H9 (cell line): ENCODE results near the gene VEGFC. TPM values are rescaled to one million over a fixed set of nuclear protein-coding genes. Genes with fewer than 3 reads are reported as not detected.

Experiments used
- DNase-seq: peaks from one replicate; pipeline ENCODE4 v3.0.0-alpha.2; 2017
- H2AFZ ChIP-seq: one replicate; pipeline ENCODE4 v1.6.1; 2013; ENCODE audit warnings: mild to moderate bottlenecking, low read length, control low read depth, moderate library complexity
- H2AK5ac ChIP-seq: 2 replicates; pipeline ENCODE4 v1.6.1; 2013; ENCODE audit warnings: low read length, control low read depth, mixed read lengths; ENCODE audit not compliant: insufficient read length
- H2BK120ac ChIP-seq: one replicate; pipeline ENCODE4 v1.6.1; 2013; ENCODE audit warnings: low read depth, mild to moderate bottlenecking, low read length, control low read depth, inconsistent platforms; ENCODE audit not compliant: poor library complexity, severe bottlenecking
- H2BK12ac ChIP-seq: 2 replicates; pipeline ENCODE4 v1.6.1; 2013; ENCODE audit warnings: low read length, control low read depth, mixed read lengths, low read depth; ENCODE audit not compliant: insufficient read length
- H2BK15ac ChIP-seq: 2 replicates; pipeline ENCODE4 v1.6.1; 2013; ENCODE audit warnings: low read depth, low read length, control low read depth
- H2BK20ac ChIP-seq: one replicate; pipeline ENCODE4 v1.6.1; 2013; ENCODE audit warnings: low read depth, mild to moderate bottlenecking, low read length, control low read depth, inconsistent platforms; ENCODE audit not compliant: poor library complexity, severe bottlenecking
- H2BK5ac ChIP-seq: 2 replicates; pipeline ENCODE4 v1.6.1; 2013; ENCODE audit warnings: low read length, control low read depth, mixed read lengths; ENCODE audit not compliant: insufficient read length
- H3K14ac ChIP-seq: 2 replicates; pipeline ENCODE4 v1.6.1; 2013; ENCODE audit warnings: low read length, control low read depth; ENCODE audit not compliant: insufficient read depth
- H3K18ac ChIP-seq: 2 replicates; pipeline ENCODE4 v1.6.1; 2013; ENCODE audit warnings: low read depth, mild to moderate bottlenecking, mixed read lengths, low read length, control low read depth; ENCODE audit not compliant: insufficient read length
- H3K23ac ChIP-seq: 2 replicates; pipeline ENCODE4 v1.6.1; 2013; ENCODE audit warnings: low read length, control low read depth, mixed read lengths, low read depth; ENCODE audit not compliant: insufficient read length
- H3K23me2 ChIP-seq: 2 replicates; pipeline ENCODE4 v1.6.1; 2013; ENCODE audit warnings: low read depth, mild to moderate bottlenecking, mixed read lengths, low read length, control low read depth; ENCODE audit not compliant: insufficient read length, poor library complexity, severe bottlenecking
- H3K27ac ChIP-seq: 2 replicates; pipeline ENCODE4 v1.5.1; 2013; ENCODE audit warnings: low read length, control low read depth, mixed read lengths, low read depth; ENCODE audit not compliant: insufficient read length
- H3K27me3 ChIP-seq: 2 replicates; pipeline ENCODE4 v1.6.1; 2013; ENCODE audit warnings: low read length, control low read depth, inconsistent platforms; ENCODE audit not compliant: insufficient read depth
- H3K4ac ChIP-seq: 2 replicates; pipeline ENCODE4 v1.6.1; 2013; ENCODE audit warnings: low read depth, mild to moderate bottlenecking, control low read depth, inconsistent platforms, low read length, moderate library complexity
- H3K4me1 ChIP-seq: 2 replicates; pipeline ENCODE4 v1.6.1; 2013; ENCODE audit warnings: low read length, control low read depth, inconsistent platforms; ENCODE audit not compliant: insufficient read depth
- H3K4me2 ChIP-seq: 2 replicates; pipeline ENCODE4 v1.6.1; 2013; ENCODE audit warnings: low read length, control low read depth, mixed read lengths; ENCODE audit not compliant: insufficient read length, insufficient read depth
- H3K56ac ChIP-seq: 2 replicates; pipeline ENCODE4 v1.6.1; 2013; ENCODE audit warnings: low read depth, mild to moderate bottlenecking, mixed read lengths, low read length, control low read depth; ENCODE audit not compliant: insufficient read length
- H3K79me1 ChIP-seq: 2 replicates; pipeline ENCODE4 v1.6.1; 2013; ENCODE audit warnings: low read depth, mild to moderate bottlenecking, moderate library complexity, low read length, control low read depth, inconsistent platforms; ENCODE audit not compliant: insufficient read depth, poor library complexity, severe bottlenecking
- H3K79me2 ChIP-seq: 2 replicates; pipeline ENCODE4 v1.6.1; 2013; ENCODE audit warnings: low read length, control low read depth, inconsistent platforms; ENCODE audit not compliant: insufficient read depth
- H3K9ac ChIP-seq: 2 replicates; pipeline ENCODE4 v1.6.1; 2013; ENCODE audit warnings: low read length, control low read depth, mixed read lengths; ENCODE audit not compliant: insufficient read length; ENCODE audit errors: extremely low read depth
- H3K9me3 ChIP-seq: one replicate; pipeline ENCODE4 v1.6.1; 2013; ENCODE audit warnings: low read depth, low read length, inconsistent platforms; ENCODE audit not compliant: control insufficient read depth
- H3T11ph ChIP-seq: one replicate; pipeline ENCODE4 v1.6.1; 2013; ENCODE audit warnings: mild to moderate bottlenecking, low read length, control low read depth, inconsistent platforms
- H4K20me1 ChIP-seq: one replicate; pipeline ENCODE4 v1.6.1; 2013; ENCODE audit not compliant: control insufficient read depth, insufficient read length, insufficient read depth
- H4K5ac ChIP-seq: 2 replicates; pipeline ENCODE4 v1.6.1; 2013; ENCODE audit warnings: low read depth, mild to moderate bottlenecking, mixed read lengths, low read length, control low read depth; ENCODE audit not compliant: insufficient read length
- H4K8ac ChIP-seq: replicated peaks from 2 replicates; pipeline ENCODE4 v1.6.1; 2013; ENCODE audit warnings: low read length, control low read depth, mixed read lengths, low read depth; ENCODE audit not compliant: insufficient read length
- H4K91ac ChIP-seq: 2 replicates; pipeline ENCODE4 v1.6.1; 2013; ENCODE audit warnings: low read depth, mild to moderate bottlenecking, moderate library complexity, mixed read lengths, low read length, control low read depth; ENCODE audit not compliant: insufficient read length
- H3K27ac Mint-ChIP-seq, 3 experiments: 2 replicates in 2 of 3; 3 replicates in 1 of 3; pipeline ENCODE4 v1.8.0; 2020 to 2021; ENCODE audit warnings: mixed read lengths in 3 of 3, mild to moderate bottlenecking in 1 of 3, moderate library complexity in 1 of 3
- H3K27me3 Mint-ChIP-seq: 2 replicates; pipeline ENCODE4 v1.8.0; 2021; ENCODE audit warnings: low read depth, mild to moderate bottlenecking, moderate library complexity, mixed read lengths
- H3K36me3 Mint-ChIP-seq, 3 experiments: 2 replicates in 2 of 3; 3 replicates in 1 of 3; pipeline ENCODE4 v1.8.0; 2020 to 2021; ENCODE audit warnings: low read depth in 3 of 3, mixed read lengths in 3 of 3; ENCODE audit not compliant: insufficient read depth in 1 of 3
- H3K4me1 Mint-ChIP-seq, 2 experiments: 2 replicates each; pipeline ENCODE4 v1.8.0; 2020; ENCODE audit warnings: mixed read lengths in 2 of 2
- H3K4me3 Mint-ChIP-seq, 2 experiments: 2 replicates in 1 of 2; 3 replicates in 1 of 2; pipeline ENCODE4 v1.8.0; 2020 to 2021; ENCODE audit warnings: mild to moderate bottlenecking in 2 of 2, mixed read lengths in 2 of 2, moderate library complexity in 1 of 2
- H3K9me3 Mint-ChIP-seq, 2 experiments: 2 replicates in 1 of 2; 3 replicates in 1 of 2; pipeline ENCODE4 v1.8.0; 2020; ENCODE audit warnings: mild to moderate bottlenecking in 2 of 2, mixed read lengths in 2 of 2, moderate library complexity in 1 of 2
- CTCF ChIP-seq: fragments of 200-600 bp; sonication (generic); conservative IDR thresholded peaks from 3 replicates; pipeline ENCODE4 v1.8.0; 2021; ENCODE audit warnings: antibody characterized with exemption, mild to moderate bottlenecking
- WGBS: extraction: QIAGEN DNeasy Blood & Tissue Kit; methylation state at CpG from one replicate; pipeline ENCODE4 v1.1.7; 2013; ENCODE audit warnings: missing lambda C conversion rate, low lambda C conversion rate, mixed read lengths; ENCODE audit not compliant: insufficient read length; ENCODE audit errors: extremely low coverage; 5-methylcytosine and 5-hydroxymethylcytosine counted together
- total RNA-seq: library from RNA; stranded (reverse); gene quantifications from 2 replicates; pipeline ENCODE4 v1.2.1, GENCODE V29; 2021

The VEGFC gene
- total RNA-seq, 1 experiment from 2014 or later, result 0.46 TPM

- Histone ChIP-seq H3K79me1 (no peaks in the 10 kb centered on the region), H4K20me1 (no peaks in the 10 kb centered on the region), H2BK12ac (no peak overlapping the region), H4K8ac (no peak overlapping the region), H3K23ac (no peak overlapping the region), H3K4me1 (no peaks in the 10 kb centered on the region), H3K4ac (no peak overlapping the region), H3K23me2 (no peaks in the 10 kb centered on the region), H3T11ph (no peak overlapping the region), H4K5ac (no peak overlapping the region), H3K4me2 (no peak overlapping the region), H3K56ac (no peak overlapping the region), H3K18ac (no peak overlapping the region), H2AFZ (no peak overlapping the region), H3K27me3 (no peaks in the 10 kb centered on the region), H3K9ac (no peak overlapping the region), H2BK15ac (no peak overlapping the region), H3K9me3 (no peaks in the 10 kb centered on the region), H3K27ac (no peak overlapping the region), H3K79me2 (no peaks in the 10 kb centered on the region), H2BK20ac (no peak overlapping the region), H4K91ac (no peak overlapping the region), H3K14ac (no peak overlapping the region), H2AK5ac (no peak overlapping the region), H2BK5ac (no peak overlapping the region), H2BK120ac (no peak overlapping the region)
- Mint-ChIP-seq H3K27me3 (no peaks in the 10 kb centered on the region), H3K36me3 (no peaks in the 10 kb centered on the region), H3K27ac (no peak overlapping the region; a peak in 1 of 7 replicates), H3K4me3 (no peak overlapping the region), H3K4me1 (peaks cover 3 to 7% of the 10 kb centered on the region in 2 experiments; a peak in 3 of 4 replicates), H3K9me3 (no peaks in the 10 kb centered on the region)
- no CpG with 5 or more reads among the region's 9 CpGs for WGBS
- TF ChIP-seq CTCF, result no peak
- no peak for DNase-seq
Measured at GRCh38 chr4:176671532-176671931, 121.2 kb downstream of the VEGFC start.
